ENCODE results near the gene ABI3BP.

DNA sequence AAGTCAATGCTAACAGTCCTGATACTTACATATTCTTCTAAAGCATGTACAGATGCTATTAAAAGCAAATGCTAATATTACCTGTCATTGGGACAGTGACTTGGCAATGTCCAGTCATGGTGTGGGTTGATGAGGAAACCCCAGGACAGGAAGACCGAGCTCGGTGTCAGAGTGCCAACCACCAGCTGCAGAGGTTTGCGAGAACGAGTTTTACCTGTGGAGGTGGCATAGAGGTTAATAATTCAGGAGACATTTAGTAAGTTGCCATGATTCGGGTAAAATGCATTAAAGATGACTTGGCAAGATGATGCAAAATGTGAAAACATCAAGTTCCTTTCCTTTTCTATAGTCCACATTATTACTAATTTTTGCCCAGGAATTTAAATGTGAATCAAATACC is 94.5 kb downstream of the ABI3BP start:
- TF ChIP-seq, protein P1, sequence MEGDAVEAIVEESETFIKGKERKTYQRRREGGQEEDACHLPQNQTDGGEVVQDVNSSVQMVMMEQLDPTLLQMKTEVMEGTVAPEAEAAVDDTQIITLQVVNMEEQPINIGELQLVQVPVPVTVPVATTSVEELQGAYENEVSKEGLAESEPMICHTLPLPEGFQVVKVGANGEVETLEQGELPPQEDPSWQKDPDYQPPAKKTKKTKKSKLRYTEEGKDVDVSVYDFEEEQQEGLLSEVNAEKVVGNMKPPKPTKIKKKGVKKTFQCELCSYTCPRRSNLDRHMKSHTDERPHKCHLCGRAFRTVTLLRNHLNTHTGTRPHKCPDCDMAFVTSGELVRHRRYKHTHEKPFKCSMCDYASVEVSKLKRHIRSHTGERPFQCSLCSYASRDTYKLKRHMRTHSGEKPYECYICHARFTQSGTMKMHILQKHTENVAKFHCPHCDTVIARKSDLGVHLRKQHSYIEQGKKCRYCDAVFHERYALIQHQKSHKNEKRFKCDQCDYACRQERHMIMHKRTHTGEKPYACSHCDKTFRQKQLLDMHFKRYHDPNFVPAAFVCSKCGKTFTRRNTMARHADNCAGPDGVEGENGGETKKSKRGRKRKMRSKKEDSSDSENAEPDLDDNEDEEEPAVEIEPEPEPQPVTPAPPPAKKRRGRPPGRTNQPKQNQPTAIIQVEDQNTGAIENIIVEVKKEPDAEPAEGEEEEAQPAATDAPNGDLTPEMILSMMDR (IDR thresholded peaks at IDR 0.05; ENCODE audit: low read length), result no peak
- no peak for TF ChIP-seq EZH2 (IDR thresholded peaks at IDR 0.05; ENCODE audit: borderline replicate concordance, low read length)

All from OCI-LY1 (cell line).